ENCODE results near the gene CAMK2B. TPM values are rescaled to one million over a fixed set of nuclear protein-coding genes. Genes with fewer than 3 reads are reported as not detected.

Gene CAMK2B
- polyA plus RNA-seq, 1 donor: 1.7 TPM

DNA sequence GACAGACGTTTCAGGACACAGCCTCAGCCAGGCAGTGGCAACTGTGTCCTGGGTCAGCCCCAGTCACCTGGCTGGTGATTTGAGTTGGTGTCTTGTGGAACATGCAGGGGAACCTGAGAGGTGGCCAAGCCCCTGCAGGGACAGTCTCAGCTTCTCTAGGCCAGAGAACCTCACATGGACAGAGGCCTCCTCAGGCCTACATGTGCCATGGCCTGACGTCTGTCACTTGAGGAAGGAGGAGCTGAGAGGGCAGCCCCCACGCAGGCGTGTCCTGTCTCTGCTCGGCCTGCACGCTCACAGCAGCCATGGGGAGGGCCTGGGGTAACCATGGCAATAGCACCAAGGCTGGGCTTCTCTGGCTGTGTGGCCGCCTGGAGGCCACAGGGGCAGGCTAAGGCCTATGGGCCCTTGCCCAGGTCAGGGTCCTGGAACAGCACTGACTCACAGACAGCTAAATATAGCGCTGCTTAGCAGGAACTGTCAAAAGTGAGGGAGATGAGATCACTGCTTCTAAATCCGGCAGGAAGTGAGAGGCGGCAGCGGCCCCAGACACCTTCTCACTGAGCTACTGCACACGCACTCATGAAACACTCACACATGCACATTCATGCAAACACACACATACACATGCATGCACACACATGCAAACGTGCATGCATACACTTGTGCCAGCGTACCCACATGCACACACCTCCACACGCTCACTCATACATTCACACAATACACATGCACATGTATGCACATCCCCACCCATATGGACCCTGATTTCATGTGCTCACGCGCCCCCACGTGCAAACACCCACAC lies 67.6 kb downstream of the CAMK2B start:
- DNase-seq: peak; percentile 59

DNA sequence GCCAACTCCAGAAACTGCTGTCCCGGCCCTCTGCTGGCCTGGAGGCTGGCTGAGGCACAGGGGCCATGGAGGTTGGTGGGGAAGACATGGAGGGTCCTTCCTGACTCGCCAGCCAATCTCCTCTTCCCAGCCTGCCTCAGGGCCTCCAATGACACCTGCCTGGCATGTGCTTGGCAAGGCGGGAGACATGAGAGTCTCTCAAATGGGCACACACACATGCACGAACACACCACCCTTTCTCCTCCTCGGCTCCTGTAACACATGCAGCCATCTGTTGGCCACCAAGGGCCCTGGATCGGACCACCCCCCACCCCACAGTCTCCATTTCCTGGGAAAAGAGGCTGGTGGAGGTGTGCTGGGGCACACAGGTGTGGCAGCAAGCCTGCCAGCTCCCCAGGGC lies 68.2 kb downstream of the CAMK2B start:
- DNase-seq: no peak

- DNase-seq: no peak
These were observed 68.9 kb downstream of the CAMK2B start for GRCh38 chr7:44256459-44256858.

- DNase-seq: no peak
These were observed 73.5 kb downstream of the CAMK2B start for GRCh38 chr7:44251881-44252280.

DNA sequence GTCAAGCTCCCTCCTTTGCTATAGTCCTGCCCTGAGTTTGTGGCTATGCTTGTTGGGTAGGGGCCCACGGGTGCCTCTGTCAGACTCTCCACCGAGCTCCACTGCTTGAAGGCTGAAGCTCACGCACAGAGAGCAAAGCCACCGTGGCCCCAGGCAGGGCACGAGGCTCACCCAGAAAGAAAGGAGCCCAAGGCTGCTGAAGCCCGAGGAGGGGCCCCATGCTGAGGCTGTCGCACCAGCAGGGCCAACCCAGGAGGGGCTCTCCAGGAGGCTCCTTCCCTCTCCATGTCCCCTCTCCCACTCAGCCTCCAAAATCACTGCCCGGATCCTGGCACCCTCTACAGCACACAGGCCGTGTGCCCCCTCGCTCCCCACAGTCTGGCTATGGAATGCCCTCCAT lies 74.1 kb downstream of the CAMK2B start:
- DNase-seq: no peak

GRCh38 chr7:44249639-44250234 lies 75.7 kb downstream of the CAMK2B start:
- no peak for DNase-seq

- DNase-seq: no peak
These were observed 77.3 kb downstream of the CAMK2B start for GRCh38 chr7:44247868-44248651.

DNA sequence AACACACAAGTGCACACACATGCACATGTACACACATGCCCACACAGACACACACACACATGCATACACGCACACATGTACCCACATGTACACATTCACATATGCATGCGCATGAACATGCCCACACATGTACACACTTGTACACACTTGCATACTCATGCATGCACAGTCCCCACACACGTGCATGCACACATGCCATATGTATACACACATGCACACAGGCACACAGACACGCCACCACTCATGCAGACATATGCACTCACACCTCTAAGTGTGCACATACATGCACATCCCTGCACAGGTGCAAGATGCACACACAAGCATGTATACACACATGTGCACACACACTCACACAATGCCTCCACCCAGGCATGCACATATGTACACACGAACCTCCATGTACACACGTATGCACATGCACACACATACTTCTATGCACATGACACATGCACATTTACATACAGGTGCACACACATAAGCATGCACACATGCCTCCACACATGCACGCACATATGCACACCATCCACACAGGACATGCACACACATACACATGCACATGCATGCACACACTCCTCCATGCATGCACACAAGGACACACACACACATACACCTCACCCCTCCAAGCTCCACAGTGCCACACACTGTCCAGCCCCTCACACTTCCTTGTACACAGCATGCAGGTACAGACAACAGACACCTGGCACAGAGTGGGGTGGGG lies 78.8 kb downstream of the CAMK2B start:
- no peak for DNase-seq

DNA sequence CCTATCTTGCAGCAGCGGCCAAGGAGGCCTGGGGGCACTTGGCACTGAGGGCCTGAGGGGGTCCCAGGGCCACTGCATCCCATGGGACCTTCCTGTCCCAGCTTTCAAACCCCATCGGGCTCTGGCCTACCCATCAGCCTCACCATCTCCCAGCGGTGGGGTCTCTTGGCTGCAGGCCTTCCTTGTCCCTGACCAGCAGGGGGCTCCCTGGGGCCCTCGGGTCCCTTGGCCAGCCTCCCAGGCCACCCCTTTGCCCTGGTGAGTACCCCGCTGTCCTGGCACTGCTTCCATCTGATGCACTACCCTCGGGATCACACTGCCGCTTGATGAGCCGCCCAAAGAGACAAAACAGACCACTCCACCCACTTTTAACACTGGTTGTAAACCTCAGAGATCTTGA lies 81.1 kb downstream of the CAMK2B start:
- DNase-seq: no peak

DNA sequence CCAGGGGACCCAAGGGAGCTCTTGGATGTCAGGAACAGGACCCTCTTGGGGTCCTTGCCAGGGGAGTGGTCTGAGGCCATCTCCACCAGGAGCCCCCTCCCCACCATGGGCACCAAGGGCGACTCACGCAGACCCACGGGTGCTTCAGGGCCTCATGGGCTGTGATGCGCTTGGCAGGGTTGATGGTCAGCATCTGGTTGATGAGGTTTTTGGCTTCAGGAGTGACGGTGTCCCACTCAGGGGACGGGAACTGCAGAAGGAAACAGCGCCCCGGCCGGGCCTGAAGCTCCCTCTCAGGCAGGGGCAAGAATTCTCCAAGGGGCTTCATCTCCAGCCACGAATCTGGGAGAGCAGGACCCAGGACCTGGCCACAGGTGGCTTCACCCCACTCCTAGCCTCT lies 83.3 kb downstream of the CAMK2B start:
- DNase-seq: no peak

- DNase-seq: peak; percentile 74
These were observed 84.3 kb downstream of the CAMK2B start for GRCh38 chr7:44240983-44241510.

DNA sequence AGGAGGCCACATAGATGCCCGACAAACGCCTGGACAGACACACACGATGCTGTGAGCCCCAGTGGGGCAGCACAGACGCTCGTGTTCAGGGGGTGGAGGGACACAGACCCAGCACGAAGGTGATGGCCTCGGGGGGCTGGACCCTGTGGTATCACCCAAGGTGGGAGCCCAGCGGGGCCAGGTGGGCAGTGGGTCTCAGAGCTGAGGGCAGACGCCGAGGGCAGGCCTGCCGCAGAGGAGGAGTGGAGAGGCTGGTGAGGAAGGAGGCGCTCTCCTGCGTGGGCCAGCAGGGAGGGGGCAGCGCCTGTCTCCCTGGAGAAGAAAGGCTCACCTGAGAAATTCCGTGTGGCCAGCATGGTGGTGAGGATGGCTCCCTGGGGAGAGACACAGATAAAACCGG lies 85.0 kb downstream of the CAMK2B start:
- DNase-seq: no peak

DNA sequence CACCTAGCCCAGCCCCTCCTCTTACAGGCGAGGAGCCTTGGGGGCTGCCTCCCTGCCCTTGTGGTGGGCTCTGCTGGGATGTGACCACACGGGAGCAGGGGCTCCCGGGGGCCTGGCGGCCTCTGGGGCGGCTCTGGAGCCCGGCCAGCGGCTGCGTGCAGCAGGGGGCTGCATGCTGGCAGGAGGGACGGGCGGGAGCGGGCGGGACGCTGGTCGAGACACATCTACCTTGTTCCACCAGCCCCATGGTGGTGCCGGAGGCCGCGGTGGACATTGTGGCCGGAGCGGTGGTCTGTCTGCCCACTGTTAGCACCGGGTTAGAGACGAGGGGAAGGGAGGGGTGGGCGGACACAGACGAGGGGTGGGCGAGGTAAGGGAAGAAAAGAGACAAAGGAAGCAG lies 86.0 kb downstream of the CAMK2B start:
- DNase-seq: no peak

DNA sequence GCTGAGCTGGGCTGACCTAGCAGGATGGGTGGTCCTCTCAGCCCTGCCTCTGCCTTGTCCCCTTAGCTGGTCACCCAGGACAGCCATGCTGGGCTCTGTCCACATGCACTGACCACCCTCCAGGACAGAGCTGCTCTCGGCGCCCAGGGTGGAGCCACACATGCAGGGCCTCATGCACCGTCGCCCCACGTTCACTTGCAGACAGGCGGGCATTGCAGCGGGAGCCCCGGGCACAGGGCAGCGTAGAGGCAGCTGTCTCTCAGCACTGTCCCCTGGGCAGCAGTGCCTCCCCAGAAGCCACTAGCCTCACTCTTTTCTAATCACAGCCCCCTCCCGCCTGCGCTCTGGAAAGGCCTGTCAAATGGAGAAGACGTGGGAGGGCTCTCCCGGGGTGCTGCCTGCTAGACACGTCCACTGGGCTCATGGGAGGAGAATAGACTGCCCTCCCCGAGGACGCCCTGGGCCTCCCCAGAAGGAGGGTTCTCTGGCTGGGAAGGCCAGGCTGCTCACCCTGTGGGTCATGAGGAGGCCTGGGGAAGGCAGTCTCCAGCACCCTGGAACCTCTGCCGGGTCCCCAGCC lies 87.2 kb downstream of the CAMK2B start:
- DNase-seq: no peak

- no peak for DNase-seq
These were observed 87.7 kb downstream of the CAMK2B start for GRCh38 chr7:44237696-44238095.

GRCh38 chr7:44236333-44236728 lies 89.1 kb downstream of the CAMK2B start:
- DNase-seq: no peak

DNA sequence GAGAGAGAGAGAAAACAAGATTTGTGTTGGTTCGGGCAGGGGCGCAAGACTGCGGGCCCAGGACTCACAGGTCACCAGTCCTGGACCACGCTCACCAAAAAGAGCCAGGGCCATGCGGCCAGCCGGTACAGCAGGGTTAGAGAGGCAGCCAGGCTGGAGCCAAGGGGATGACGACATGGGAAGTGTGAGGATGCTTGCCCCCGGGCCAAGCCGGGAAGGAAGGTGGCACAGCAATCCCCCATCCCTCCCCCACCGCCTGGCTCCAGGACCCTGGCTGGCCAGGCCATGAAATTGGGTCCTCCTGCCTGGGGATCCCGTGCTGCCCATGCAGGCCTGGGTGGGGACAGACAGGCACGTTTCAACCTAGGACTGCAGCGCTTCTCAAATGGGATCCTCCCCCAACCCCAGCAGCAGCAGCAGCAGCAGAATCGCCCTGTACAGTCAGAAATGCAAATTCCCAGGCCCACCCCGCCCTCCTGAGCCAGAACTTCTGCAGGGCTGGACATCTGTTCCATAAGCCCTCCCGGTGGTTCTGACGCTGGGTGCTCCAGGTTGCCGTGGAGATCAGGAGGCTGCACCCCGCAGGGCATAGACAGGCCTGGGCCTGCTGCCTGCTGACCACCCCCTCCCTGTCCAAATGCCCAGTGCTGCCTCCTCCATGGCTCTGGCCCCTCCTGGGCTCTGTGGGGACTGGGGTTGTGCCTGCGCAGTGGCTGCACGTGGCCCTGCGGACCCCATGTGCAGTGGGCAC lies 89.6 kb downstream of the CAMK2B start:
- no peak for DNase-seq

DNA sequence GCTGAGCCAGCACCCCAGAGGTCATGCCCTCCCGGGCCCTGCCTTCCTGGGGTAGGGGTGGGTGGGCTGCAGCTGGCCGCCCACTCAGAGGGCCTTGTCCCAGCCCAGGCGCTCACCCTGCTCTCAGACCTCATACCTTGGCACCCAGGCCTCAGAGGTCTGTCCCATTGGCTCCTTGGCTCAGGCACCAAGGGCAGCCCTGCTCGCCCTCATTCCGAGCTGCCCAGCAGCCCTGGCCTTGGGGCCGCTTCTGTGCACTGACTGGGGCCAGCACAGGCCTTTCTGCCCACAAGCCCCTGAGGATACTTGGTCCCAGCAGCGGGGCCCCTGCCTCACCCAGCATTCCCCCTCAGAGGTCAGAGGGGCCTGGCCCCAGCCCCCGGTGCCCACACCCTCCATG lies 90.3 kb downstream of the CAMK2B start:
- no peak for DNase-seq

- no peak for DNase-seq
These were observed 92.3 kb downstream of the CAMK2B start for GRCh38 chr7:44232901-44233715.

DNA sequence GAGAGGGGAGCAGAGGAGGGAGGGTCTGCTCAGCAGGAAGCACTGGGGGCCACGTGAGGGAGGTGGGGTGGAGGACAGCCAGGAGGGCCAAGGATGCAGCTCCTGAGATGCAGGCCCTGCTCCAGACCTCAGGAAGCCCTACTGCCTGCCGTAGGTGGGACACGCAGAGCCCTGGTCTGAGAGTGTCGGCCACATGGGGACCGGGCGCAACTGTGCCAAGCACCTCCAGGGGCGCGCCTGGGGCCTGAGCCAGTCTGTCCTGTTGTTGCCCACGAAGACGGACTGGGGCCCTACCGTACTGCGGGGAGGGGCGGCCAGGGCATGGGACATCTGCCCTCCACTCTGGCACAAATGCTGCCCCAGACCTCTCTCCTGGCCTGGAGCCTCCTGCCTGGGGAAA lies 93.0 kb downstream of the CAMK2B start:
- no peak for DNase-seq
